ENCODE data around the gene ZNF768.

DNA sequence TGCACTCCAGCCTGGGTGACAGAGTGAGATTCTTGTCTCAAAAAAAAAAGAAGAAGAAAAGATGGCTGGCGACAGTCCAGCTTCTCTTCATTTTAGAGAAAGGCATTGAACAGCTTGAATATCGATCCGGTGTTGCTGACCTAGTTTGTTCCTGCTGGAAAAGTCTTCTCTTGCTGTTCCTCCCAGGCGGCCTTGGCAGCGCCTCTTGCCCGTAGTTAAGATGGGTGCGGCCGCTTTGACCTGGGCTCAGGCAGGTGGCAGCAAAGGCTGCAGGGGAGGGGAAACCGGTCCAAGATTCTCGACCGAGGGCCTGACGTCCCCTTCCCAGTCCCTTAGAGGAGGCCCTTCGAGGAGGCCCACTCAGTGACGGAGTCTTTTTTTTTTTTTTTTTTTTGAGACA, 35.7 kb upstream of the ZNF768 start:
- TF ChIP-seq, protein P1, sequence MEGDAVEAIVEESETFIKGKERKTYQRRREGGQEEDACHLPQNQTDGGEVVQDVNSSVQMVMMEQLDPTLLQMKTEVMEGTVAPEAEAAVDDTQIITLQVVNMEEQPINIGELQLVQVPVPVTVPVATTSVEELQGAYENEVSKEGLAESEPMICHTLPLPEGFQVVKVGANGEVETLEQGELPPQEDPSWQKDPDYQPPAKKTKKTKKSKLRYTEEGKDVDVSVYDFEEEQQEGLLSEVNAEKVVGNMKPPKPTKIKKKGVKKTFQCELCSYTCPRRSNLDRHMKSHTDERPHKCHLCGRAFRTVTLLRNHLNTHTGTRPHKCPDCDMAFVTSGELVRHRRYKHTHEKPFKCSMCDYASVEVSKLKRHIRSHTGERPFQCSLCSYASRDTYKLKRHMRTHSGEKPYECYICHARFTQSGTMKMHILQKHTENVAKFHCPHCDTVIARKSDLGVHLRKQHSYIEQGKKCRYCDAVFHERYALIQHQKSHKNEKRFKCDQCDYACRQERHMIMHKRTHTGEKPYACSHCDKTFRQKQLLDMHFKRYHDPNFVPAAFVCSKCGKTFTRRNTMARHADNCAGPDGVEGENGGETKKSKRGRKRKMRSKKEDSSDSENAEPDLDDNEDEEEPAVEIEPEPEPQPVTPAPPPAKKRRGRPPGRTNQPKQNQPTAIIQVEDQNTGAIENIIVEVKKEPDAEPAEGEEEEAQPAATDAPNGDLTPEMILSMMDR (IDR thresholded peaks at IDR 0.05; ENCODE audit: poor library complexity), result no peak
- TF ChIP-seq EZH2phosphoT487 (IDR thresholded peaks at IDR 0.05; ENCODE audit: low read depth, severe bottlenecking, unreplicated experiment), result no peak

Data from hepatocyte (in vitro differentiated cells).